ENCODE results near the gene MYO10. TPM values are rescaled to one million over a fixed set of nuclear protein-coding genes. Genes with fewer than 3 reads are reported as not detected.

Gene MYO10
- polyA plus RNA-seq, 3 donors = 0.23 to 1.1 (median 0.35) TPM

DNA sequence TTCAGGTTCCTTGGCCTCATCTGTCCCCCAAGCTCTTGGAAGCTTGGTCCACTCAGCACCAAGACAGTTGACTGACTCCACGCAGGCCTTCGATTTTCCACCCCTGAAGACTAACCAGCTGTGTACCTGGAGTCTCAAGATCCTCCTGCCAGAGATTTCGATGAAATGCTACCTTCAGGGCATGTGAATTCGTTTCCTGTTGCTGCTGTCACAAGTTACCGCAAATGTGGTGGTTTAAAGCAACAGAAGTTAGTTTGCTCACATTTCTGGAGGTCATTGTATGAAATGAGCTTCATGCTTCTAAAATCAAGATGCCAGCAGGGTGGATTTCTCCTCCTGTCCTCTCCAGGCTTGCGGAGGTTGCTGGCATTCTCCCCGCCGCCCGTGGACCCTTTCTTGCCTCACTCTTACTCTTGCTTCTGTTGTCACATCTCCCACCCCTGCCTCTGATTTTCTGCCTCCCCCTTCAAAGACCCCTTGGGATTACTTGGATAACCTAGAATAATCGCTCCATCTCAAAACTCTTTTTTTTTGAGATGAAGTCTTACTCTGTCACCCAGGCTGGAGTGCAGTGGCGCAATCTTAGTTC, 291.7 kb downstream of the MYO10 start:
- Histone ChIP-seq H3K4me1 (ENCODE audit: control insufficient read depth in 1 of 2, insufficient read depth in 2 of 2, low read length in 2 of 2) (no peaks in the 10 kb centered on the region), H2AFZ (ENCODE audit: insufficient read depth, low read depth, low read length, poor library complexity, severe bottlenecking) (no peak overlapping the region), H4K20me1 (ENCODE audit: insufficient read depth, low read length) (no peaks in the 10 kb centered on the region), H3K9ac (ENCODE audit: insufficient read depth, low read length, poor library complexity, severe bottlenecking) (no peak overlapping the region), H3K36me3 (replicated peaks in 1 of 2; ENCODE audit: control insufficient read depth in 1 of 2, insufficient read depth in 2 of 2, low read length in 2 of 2) (no peaks in the 10 kb centered on the region), H3K4me2 (replicated peaks; ENCODE audit: extremely low read depth, low read length, poor library complexity, severe bottlenecking) (no peak overlapping the region), H3K79me2 (ENCODE audit: insufficient read depth, low read length) (no peaks in the 10 kb centered on the region), H3K27me3 (ENCODE audit: control insufficient read depth in 2 of 2, insufficient read depth in 2 of 2, low read length in 2 of 2) (no peaks in the 10 kb centered on the region), H3K9me3 (replicated peaks in 1 of 2; ENCODE audit: control insufficient read depth in 1 of 2, insufficient read depth in 1 of 2, low read length in 2 of 2) (no peaks in the 10 kb centered on the region), H3K4me3 (replicated peaks in 1 of 3; ENCODE audit: low read depth in 2 of 3, low read length in 3 of 3) (no peak overlapping the region), H3K27ac (ENCODE audit: low read depth in 1 of 2, low read length in 2 of 2) (no peak overlapping the region)
- no peak for DNase-seq
- no peaks in the 10 kb centered on the region for H3K27me3 Mint-ChIP-seq (ENCODE audit: low read depth in 3 of 3)
- H3K36me3 Mint-ChIP-seq = no peaks in the 10 kb centered on the region
- H3K9me3 Mint-ChIP-seq = peaks cover 3 to 27% (median 14%) of the 10 kb centered on the region in 7 donors
- 87% methylated on average over 10 of the region's 11 CpGs for WGBS (ENCODE audit: insufficient coverage)
- no peaks in the 10 kb centered on the region for H3K4me1 Mint-ChIP-seq
- H3K27ac Mint-ChIP-seq = no peak overlapping the region
- intact Hi-C loops (cut with micrococcal nuclease) = no loop called here
- TF ChIP-seq, protein P1, sequence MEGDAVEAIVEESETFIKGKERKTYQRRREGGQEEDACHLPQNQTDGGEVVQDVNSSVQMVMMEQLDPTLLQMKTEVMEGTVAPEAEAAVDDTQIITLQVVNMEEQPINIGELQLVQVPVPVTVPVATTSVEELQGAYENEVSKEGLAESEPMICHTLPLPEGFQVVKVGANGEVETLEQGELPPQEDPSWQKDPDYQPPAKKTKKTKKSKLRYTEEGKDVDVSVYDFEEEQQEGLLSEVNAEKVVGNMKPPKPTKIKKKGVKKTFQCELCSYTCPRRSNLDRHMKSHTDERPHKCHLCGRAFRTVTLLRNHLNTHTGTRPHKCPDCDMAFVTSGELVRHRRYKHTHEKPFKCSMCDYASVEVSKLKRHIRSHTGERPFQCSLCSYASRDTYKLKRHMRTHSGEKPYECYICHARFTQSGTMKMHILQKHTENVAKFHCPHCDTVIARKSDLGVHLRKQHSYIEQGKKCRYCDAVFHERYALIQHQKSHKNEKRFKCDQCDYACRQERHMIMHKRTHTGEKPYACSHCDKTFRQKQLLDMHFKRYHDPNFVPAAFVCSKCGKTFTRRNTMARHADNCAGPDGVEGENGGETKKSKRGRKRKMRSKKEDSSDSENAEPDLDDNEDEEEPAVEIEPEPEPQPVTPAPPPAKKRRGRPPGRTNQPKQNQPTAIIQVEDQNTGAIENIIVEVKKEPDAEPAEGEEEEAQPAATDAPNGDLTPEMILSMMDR (IDR thresholded peaks at IDR 0.05) = no peak
- H3K4me3 Mint-ChIP-seq = no peak overlapping the region

DNA sequence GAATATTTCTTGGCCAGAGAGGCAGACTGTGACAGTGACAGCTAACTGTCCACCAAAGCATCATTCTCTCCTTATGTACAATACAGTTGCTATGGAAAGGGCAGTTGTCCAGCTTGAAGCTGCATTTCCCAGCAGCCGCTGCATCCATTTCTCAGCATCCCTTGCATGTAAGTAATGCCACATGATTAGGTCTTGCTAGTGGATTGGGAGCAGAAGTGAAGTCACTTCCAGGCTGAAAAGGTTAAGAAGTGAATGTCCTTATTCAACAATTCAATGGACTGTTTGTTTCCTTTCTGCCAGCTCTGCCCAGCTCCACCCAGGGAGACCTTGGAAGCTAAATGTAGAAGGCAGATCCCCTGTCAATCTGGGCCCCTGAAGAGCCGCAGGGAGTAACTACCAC, 293.2 kb downstream of the MYO10 start:
- Histone ChIP-seq H3K4me1 (ENCODE audit: control insufficient read depth in 1 of 2, insufficient read depth in 2 of 2, low read length in 2 of 2) (no peaks in the 10 kb centered on the region), H3K79me2 (ENCODE audit: insufficient read depth, low read length) (no peaks in the 10 kb centered on the region), H3K27ac (ENCODE audit: low read depth in 1 of 2, low read length in 2 of 2) (no peak overlapping the region), H4K20me1 (ENCODE audit: insufficient read depth, low read length) (no peaks in the 10 kb centered on the region), H3K27me3 (ENCODE audit: control insufficient read depth in 2 of 2, insufficient read depth in 2 of 2, low read length in 2 of 2) (no peaks in the 10 kb centered on the region), H3K4me3 (replicated peaks in 1 of 3; ENCODE audit: low read depth in 2 of 3, low read length in 3 of 3) (no peak overlapping the region), H3K4me2 (replicated peaks; ENCODE audit: extremely low read depth, low read length, poor library complexity, severe bottlenecking) (no peak overlapping the region), H3K9me3 (replicated peaks in 1 of 2; ENCODE audit: control insufficient read depth in 1 of 2, insufficient read depth in 1 of 2, low read length in 2 of 2) (peaks cover 0 to 6% of the 10 kb centered on the region in 2 donors), H3K9ac (ENCODE audit: insufficient read depth, low read length, poor library complexity, severe bottlenecking) (no peak overlapping the region), H2AFZ (ENCODE audit: insufficient read depth, low read depth, low read length, poor library complexity, severe bottlenecking) (no peak overlapping the region), H3K36me3 (replicated peaks in 1 of 2; ENCODE audit: control insufficient read depth in 1 of 2, insufficient read depth in 2 of 2, low read length in 2 of 2) (no peaks in the 10 kb centered on the region)
- H3K4me1 Mint-ChIP-seq = no peaks in the 10 kb centered on the region
- H3K4me3 Mint-ChIP-seq = no peak overlapping the region
- peaks cover 0 to 2% (median 2%) of the 10 kb centered on the region in 3 donors for H3K27me3 Mint-ChIP-seq (ENCODE audit: low read depth in 3 of 3)
- no CpG with 5 or more reads among the region's 2 CpGs for WGBS (ENCODE audit: insufficient coverage)
- peaks cover 3 to 20% (median 9%) of the 10 kb centered on the region in 7 donors for H3K9me3 Mint-ChIP-seq
- intact Hi-C loops (cut with micrococcal nuclease) = no loop called here
- no peak overlapping the region for H3K27ac Mint-ChIP-seq
- H3K36me3 Mint-ChIP-seq = no peaks in the 10 kb centered on the region
- no peak for DNase-seq
- TF ChIP-seq, protein P1 (IDR thresholded peaks at IDR 0.05) = no peak
